Stimulated activated CD8-positive, alpha-beta memory T cell treated with anti-CD3 and anti-CD28 coated beads, Interleukin-15, amount 100 ng/mL, for 24 hours (primary cell): ENCODE measurements around the gene MAST4.
A peak's percentile ranks its signal among the peaks of the same experiment; 100 is the strongest.
"Not testable (repeated sequence)": the region's sequence is repeated elsewhere in the genome, so short reads cannot be mapped to it uniquely, and the experiment has no call there.

Experiments
- DNase-seq: peaks from one replicate; pipeline ENCODE4 v3.0.0-alpha.2; 2020; ENCODE audit warnings: low read depth

The MAST4 gene

GRCh38 chr5:67163863-67164595, 567.8 kb downstream of the MAST4 start:
- no peak for DNase-seq

GRCh38 chr5:67164856-67165525, 568.8 kb downstream of the MAST4 start:
- DNase-seq: no peak

GRCh38 chr5:67165526-67166459, 569.6 kb downstream of the MAST4 start:
- DNase-seq: peak; percentile 37

- peak; percentile 46 for DNase-seq
These were observed 570.5 kb downstream of the MAST4 start for GRCh38 chr5:67166460-67167285.

DNA sequence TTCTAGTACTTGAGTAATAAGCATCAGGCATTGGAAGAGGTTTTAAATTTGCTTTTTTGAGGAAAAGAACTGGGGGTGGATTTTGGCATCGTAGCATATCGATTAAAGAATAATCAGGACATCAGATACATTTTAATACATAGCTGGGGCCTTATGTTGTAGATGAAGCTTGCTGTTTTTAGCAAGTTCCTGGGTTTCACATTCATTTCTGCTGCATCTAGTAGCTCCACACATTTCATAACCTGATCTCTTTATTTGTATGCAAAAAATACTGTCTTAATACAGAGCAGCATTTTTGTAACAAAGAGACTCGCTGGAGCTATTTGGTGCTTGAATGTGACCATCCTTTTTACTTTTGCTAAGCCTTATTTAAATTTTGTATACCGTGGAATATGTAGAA, 571.9 kb downstream of the MAST4 start:
- DNase-seq: no peak

DNA sequence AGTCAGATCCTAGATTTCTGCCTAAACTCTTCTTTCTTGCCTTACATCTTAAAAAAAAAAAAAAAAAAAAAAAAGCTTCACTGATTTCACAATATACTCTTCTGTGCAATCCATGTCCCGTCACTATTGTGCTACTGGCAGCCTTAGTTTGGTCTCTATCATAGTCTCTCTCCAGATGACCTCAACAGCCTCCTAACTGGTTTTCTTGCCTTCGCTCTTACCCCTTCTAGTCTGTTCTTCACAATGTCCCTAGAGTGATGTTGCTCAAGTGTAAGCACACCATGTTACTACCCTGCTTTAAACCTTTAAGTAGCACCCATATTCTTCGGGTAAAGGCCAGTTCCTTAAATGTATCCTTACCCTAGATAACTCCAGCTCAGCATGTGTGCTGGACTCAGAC, 574.6 kb downstream of the MAST4 start:
- DNase-seq: no peak

GRCh38 chr5:67173351-67173750, 577.2 kb downstream of the MAST4 start:
- DNase-seq: not testable (repeated sequence)

GRCh38 chr5:67173959-67174358, 577.8 kb downstream of the MAST4 start:
- DNase-seq: no peak

DNA sequence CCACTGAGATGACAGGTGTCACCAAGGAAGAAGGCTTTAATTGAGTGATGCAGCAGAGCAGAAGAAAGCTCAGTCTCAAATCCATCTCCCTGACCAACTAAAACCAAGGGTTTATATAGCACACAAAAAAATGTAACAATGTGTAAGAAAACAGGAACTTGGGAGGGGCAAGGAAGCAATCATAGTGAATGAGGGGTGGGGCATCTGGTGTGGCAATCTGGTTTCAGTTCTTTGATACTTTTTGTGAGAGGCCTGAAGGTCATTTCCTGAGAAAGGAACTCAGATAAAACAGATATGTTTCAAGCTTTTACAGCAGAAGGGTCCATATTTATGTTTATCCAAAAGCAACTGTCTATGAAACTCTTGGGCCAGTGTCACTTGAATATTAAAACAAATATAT, 580.7 kb downstream of the MAST4 start:
- DNase-seq: no peak

DNA sequence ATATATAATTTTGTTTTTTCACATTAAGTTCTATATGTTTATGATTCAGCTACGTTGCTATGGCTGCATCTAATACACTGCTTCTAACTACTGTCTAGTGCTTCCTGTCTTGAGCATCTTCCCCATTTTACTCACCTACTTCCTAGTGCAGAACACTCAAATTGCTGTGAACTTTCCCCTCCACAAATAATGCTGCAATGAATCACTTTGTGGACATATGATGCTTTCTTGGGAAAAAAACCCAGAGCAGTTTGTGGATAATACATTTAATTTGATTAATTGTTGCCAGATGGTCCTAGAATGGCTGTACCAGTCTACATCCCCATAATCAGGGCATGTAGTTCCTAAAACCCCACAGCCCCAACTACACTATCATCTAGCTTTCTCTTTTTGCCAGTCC, 581.9 kb downstream of the MAST4 start:
- no peak for DNase-seq

DNA sequence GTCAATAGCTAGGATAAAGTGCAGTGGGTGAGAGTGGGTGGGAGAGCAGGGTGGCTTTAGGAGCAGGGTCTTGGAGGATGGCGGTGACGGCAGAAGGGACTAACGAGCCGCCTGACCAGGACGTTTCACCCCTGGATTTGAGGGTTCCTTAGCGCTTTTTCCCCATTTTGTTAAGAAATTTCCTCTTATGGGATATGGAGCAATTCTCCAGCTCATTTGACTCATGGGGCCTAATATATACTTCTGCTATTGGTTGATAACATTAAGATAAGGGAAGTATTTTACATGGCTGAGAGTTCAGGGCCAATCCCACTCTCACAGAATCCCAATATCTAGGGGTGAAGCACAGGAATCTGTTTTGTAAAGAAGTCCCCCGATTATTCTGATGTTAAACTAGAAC, 582.8 kb downstream of the MAST4 start:
- no peak for DNase-seq

DNA sequence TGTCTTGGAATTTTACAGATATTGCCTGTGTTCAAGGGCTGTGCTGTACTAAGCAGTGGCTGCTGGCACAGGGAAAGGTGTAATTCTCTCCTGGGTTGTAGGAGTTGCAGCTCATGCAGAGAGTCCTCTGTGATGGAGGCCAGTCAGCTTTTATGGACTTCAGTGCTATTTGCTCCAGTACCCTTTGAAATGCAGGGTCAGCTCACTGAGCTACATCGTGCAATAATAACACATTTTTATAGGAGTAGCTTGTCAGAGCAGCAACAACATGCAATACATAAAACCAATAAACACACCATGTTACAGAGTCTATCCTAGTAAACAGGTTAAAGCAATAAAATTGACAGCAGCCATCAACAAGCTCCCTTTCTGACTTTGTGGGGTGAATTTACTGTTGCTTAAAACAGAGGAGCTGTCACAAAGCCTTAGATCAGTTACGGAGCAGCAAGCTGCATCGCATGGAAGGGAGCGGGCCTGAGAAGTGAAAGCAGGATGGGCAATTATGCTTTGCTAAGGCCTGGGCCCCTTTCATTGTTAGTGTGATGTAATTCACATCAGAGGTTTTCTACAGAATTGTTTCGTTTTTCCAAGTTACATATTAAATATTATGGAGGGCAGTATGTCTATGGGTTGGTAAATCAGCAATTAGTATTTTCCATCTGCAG, 583.6 kb downstream of the MAST4 start:
- no peak for DNase-seq

GRCh38 chr5:67181648-67182221, 585.5 kb downstream of the MAST4 start:
- no peak for DNase-seq

DNA sequence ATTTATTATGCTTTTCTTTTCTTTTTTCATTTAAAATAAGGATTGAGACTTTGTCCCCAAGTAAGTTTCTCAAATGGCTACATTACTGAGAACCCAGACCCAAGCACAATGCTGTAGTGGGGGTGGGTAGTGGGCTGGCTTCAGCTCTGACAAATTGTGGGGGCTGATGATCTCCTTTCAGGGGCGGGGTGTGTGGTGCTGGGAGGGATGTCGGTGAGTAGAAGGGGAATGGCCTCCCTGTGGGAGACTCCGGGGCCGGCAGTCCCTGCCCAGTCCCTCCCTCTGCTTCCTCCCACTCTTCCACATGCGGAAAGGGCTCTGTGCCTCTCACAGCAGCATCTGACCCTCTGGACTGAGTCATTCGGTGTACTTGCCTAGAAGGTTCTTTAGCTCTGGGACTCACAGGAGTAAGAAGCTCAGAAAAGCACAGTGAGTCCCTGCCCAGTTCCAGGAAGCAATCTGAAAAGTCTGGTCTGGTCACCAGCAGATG, 586.2 kb downstream of the MAST4 start:
- no peak for DNase-seq

DNA sequence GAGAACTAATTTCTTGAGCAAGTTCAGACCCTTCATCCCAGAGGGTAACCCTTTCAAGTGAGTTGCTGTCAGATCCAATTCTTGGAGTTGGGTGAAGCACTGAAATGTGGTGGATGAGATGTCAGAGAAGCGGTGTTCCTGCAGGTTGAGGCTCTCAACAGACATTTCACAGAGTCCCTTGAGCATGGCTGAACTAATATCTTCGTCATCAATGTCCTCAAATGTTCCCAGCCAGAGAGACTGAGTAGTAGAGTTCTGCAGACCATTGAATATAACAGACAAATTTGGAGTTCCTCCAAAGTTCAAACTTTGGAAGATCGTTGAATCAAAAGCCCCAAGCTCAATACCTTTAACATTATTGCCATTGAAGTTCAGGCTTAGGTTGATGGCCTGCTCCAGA, 587.7 kb downstream of the MAST4 start:
- DNase-seq: no peak

- no peak for DNase-seq
These were observed 591.0 kb downstream of the MAST4 start for GRCh38 chr5:67187006-67187715.

GRCh38 chr5:67188274-67189078, 592.3 kb downstream of the MAST4 start:
- no peak for DNase-seq

- no peak for DNase-seq
These were observed 592.8 kb downstream of the MAST4 start for GRCh38 chr5:67189079-67189354.

- DNase-seq: no peak
These were observed 593.7 kb downstream of the MAST4 start for GRCh38 chr5:67189931-67190330.
